Activated gamma-delta T cell (primary cell): ENCODE results near the gene TTLL6.

ENCODE experiments used
- DNase-seq: peaks from one replicate; lab custom pipeline; 2025; lab: John Stamatoyannopoulos, UW

The TTLL6 gene

DNA sequence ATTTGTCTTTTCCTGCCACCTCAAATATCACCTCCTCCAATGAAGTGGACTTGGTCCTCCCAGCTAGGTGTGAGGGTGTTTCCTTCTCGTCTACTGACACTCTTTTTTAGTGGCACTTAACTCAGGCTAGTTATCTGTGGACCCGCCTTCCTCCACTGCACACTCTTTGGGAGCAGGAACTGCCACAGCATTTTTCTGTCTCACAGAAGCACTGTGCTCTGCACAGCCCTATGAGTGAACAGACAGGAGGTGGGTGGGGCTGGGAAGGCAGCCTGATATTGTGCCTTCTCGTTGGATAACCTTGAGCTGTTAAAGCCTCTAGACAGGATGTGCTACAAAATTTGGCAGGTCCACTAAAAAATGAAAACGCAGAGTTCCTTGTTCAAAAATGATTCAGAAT is 56.6 kb downstream of the TTLL6 start:
- no peak for DNase-seq

DNA sequence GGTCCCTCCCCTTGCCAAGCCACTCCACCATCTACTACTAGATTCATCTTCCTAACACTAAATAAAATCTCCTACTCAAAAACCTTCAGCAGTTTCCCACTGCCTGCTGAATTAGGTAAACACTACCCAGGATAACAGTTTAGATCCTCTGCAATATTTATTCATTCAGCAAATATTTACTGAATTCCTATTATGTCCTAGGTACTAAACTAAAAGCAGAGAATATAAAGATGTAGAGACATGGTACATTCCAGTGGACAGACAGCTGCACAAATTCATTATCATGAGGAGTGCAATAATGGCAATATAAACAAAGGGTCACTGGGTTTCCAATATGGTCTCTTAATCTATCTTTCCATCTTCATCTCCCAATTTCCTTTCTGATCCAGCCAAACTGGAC is 57.7 kb downstream of the TTLL6 start:
- no peak for DNase-seq

DNA sequence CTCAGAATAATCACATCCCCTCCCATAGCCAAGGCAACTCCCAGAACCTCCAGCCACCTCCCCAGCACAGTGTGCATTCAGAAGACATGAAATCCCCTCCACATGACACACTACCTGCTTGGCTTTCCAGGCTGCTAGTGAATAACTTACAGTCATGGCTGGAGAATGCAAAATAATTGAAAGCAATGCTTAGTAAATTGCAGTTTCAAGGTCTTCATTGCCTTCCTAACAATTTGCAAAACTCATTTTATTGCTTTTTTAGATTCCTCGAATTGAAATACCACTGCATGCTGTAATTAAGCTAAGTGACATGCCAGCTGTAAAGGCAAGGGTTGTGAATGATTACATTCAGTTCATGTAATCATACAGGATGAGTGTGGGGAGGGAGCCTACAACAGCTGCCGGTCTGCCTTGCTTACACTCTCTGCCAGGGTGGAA is 59.5 kb downstream of the TTLL6 start:
- DNase-seq: no peak

DNA sequence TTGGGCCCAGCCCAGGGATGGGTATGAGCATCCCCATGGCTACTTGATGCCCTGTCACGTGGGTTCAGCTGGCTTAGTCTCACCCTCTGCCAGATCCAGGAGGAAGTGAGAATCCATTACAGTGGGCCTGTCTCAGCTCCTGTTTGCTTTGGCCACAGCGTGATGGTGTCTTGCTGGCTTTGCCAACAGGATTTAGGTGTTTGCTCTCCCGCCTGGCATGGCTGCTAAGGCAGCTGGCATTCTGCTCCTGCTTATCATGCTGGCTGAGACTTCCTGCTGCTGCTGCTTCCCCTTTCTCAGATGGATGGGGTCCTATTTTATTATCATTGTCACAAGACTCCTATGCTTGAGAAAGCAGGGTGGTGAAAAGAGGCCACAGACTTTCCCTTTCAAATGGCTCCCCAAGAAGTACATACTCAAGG is 60.2 kb downstream of the TTLL6 start:
- DNase-seq: no peak

DNA sequence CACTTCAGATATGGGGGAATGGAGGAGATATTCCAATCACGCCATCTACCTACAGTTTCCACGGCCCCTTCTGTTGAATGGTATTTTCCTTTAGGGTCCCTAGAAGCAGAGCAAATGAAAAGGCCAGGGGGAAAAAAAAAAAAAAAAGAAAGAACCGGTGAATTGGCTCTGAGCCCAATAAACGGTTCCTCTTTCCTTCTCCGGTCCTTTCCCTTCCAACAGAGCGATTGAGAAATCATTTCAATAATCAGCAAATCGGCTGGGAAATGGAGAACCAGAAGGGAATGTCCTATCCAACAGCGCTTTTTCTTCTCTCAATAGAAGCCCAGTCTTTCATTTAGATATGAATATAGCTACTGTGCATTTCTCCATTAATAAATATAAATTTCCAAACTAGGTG is 61.7 kb downstream of the TTLL6 start:
- DNase-seq: no peak

DNA sequence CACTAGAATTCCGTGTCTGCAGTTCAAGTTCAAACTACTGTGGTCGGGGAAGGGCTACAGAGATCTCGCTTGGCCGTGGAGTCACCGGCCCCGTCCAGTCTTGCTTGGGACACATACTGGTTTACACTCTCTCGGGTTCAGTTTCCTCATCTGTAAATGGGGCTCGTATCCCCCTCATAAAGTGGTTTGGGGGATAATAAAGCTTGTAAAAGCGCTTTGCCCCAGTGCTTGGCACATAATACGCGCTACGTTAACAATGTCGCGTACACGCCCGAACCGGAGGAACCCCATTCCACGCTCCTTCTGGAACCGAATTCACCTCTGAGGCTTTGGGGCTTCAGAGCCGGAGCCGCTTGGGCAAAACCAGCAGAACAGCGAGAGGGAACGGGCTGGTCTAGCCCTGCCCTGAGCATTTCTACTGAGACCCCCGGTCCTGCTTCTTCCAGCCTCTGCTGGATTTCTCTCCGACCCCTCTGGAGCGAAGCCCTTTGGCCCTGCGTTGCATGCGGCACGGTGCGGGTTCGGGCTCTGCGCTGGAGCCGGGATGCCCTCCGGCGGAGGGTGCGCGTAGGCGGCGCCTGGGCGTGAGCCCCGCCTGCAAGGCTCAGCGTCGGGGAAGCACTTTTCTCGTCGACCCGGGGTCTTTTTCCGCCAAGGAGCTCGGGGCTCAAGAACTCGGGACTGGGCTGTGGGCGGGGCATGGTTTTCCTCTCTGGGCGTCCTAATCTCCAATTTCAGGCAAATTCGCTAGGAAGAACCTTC is 62.3 kb downstream of the TTLL6 start:
- no peak for DNase-seq

DNA sequence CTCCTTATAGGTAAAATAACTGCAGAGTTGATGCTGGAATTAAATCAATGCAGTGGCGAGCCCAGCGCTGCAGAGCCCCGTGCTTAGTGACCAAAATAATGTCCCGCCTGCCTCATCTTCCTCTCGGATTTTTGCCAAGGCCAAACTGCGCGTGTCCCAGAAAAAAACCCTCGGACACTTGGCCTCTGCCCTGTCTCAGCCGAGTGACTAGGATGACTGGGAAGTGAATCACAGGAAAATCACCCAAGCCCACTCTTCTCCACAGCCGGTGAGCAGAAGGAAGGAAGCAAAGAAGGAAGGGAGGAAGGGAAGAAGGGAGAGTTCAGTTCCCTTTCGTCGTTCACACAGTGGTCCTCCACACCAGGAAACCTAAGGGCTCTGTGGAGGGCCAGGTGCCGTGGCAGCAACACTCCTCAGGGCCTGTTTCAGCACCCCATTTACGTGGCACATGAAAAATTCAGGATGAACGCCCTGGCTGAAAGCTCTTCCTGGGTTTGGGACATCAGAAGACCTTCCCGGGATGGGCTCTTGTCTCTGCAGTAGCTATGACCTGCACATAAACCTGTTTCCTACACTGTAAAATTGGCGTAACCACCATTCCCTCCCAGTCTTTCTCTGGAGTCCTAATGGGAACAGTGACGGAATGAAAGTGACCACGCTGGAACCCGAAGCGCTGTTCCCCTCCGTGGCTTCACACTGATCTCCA is 63.1 kb downstream of the TTLL6 start:
- no peak for DNase-seq

DNA sequence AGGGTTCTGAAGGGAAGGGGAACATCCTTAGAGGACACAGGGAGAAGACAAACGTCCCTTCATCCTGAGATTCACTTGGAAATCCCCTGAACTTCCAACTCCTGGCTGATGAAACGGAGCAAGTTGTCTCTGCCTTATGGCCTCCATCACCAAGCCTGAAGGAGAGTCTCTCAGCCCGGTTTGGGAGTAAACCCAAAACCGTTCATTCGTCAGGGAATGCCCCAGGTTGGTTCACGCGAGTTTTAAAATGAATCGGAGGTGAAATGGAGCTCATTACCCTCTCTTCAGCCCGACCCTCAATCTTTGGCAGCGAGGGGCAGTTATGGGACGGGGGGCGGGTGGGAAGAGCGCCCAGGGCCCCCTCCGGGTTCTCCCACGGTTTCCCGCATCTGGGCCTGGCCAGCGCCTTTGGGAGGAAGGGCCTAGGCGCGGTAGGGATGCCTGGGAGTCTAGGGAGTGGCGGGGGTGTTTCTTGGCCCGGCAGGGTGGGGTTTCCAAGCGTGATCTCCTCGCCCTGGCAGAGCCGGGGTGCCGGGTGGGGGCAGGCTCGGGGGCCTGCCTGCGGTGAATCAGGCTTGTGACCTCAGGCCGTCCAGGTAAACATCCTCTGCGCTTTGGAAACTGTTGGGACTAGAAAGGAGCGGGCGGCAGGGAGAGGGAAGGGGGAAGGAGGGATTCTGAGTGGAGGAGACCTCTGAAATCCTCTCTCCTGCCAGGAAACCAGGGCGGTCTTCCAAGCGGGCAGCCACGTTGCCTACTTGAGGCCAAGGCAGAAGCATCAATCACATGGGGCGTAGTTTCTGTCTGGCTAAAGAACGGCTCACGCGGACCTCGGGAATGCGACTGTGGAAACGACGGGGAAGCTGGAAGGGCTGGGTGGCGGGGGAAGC is 64.4 kb downstream of the TTLL6 start:
- DNase-seq: no peak

DNA sequence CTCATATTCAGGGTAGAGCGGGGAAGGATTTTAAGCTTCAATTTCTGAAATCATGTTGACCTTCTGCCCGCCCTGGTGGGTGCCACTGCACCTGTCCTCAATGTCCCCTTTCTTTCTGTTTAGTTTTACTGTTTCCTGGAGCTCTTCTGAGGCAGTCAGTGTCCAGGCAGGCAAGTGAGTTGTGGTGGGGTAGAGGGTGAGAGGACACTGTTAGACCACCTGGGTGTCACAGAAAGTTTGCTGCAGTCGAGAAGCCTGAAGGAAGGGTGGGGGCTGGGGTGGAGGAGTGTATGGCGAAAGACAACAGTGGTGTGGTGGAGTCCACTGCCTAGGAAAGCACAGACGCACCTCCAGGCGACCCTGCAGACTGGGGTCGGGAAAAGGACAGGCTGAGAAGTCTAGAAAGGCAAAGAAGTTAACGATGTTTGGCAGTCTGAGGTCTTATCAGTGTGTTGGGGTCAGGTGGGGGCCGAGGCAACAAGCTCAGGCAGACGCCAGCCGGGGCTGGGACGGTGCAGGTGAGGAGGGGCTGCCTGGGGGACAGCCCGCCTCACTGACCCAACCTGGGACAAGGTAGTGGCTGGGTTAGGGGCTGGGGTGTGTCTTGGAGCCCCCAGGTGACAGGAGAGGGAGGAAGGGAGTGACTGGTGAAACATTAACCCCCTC is 65.2 kb downstream of the TTLL6 start:
- DNase-seq: no peak

DNA sequence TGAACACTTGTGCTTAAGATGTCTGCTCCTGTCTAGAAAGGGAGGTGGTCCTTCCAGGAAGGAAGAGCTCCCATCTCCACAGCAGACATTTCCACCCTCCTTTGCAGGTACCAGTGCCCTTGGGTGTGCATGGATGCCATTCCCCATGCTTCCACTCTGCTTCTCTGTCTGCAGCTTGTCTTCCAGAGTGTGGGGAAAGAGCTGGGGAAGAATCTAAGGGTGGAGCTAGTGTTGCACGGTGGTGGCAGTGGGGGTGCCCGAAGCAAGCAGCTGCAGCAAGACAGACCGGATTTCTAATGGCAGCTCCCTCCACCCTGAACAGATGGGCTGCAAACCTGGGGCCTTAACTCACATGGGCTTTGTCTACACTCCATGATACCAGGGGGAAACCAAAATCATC is 65.9 kb downstream of the TTLL6 start:
- DNase-seq: no peak

DNA sequence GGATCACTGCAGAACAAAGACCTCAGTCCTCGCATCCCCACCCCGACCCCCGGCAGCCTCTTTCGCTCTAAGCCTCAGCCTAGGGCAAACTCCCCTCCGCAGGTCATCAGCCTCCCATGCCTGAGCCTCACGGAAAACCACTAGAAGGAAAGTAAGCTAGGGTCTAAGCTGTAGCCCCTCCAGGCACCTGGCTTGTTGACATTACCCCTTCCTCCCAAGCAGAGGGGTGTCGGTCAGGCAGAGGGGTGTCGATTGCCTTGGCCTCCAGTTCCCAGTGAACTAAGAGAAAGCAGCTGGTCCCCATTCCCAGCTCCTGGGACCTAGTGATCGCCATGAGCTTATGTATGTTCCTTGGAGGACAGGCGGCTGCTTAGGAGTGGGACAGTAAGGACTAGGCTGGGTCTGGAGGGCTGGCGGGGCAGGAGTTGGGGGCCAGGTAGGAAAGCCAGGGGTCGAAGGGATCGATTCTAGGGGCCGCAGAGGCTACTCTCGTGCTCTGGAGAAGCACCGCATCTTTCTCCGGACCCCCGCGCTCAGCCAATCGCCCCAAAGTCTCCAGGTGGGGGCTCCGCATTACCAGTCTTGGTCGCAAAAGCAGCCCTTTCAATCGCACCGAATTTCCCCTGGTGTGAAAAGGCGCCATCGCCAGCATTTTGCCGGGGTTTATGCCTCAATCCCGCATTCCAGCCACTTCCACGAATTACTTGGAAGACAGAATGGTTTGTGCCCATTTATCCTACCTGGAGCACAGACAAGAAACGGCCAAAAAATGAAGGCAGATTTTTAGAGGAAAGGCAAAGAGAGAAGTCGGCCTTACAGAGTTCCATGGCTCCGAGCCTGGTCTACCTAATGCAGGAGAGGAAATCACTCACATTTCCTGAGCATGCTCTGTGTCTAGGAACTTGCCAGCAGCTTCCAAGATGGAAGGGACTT is 67.1 kb downstream of the TTLL6 start:
- no peak for DNase-seq

DNA sequence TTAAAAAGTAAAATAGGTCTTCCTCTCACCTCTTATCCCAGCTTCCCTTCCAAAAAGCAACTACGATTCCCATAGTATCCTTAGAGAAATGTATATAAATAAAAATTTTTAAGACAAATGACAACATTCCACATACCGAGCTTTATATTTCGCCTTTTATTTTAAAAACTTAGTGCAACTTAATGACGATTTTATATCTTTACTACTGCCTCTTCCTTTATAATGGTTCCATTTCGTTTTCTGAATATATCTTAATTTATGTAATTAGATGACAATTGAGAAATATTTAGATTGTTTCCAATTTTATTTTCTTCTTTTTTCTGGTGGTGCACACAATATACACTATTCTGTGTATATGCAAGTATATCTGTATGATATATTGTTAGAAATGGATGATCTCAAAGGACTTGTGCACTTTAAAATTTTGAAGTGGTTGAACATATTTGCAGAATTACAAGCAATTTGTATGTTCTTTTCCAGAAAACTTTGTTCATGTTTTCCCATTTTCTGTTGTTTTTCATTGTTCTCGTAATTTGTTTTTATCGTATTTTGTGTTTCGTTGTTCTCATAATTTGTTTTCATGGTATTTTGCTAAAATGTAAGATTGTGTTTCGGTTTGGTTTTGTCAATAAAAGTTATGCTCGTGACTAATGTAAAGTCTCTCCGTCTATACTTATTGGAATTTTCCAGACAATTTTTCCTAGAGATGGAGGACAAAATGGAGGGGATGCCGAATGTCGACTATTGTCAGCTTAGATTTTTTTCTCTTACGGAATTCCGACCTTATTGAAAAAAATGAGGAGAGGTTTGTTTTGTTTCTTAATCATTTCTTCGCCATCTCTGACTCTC is 68.1 kb downstream of the TTLL6 start:
- no peak for DNase-seq

DNA sequence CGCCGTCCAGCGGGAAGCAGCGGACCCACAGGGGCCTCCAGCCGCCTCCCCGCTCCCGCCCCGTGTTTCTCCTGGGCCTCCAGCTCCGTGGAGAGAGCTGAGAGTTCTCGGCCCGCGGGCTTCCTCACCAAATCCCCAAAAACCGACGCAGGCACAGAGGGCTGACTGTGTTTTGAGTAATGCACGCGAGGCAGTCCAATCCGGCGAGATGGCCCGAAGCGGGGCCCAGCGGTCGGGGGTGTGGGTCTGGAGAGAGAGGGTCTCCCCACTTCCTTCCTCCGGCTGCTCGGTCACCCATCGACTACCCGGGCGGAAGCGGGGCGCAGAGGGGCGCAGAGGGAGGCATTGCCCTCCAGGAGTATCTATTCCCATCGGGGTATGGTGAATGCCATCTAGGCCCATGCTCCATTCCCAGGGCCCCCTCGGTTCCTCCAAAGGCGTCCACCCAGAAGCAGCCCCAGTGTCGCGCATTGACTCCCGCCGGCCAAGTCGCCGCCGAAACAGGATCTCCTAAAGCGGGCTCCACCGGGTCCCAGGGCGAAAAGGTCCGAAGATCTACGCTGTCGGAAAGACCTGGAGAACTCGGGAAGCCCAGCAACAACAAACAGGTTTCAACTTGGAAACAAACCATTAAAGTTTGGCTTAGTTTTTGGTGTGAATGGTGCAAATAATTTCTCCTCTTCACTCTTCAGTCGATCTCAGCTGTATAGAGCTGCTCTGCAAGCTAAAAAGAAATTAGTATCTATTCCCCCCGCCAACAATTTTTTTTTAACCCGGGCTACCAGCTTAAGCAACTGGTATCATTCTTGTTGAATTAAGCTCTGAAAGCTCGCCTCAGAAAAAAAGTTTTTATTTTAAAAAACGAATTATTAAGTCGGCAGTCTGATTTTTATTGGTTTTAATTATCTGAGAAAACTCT is 69.3 kb downstream of the TTLL6 start:
- DNase-seq: no peak

DNA sequence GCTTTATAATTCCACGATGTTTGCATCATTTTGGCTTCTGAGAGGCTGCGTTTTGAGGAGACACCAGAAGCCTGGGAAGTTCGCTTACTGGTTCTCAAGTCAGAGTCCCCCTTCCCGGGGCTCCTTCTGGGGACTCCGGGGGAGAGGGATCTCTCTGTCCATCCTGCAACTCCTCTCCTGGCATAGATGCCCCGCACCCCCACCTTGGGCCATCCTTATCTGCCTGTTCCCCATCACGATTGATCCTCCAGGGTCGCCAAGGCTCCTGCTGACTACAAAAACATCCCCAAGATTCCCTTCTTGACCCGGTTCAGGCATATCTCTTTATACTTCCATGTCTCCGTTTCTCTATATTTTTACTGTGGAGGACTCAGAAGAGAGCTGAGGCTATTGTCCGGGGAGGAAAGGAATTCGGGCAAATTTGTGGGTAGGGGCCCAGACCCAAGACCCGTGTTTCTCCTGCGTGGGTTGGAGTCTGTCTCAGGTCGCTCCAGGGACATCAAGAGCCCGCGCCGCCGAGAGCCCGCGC is 70.0 kb downstream of the TTLL6 start:
- no peak for DNase-seq

DNA sequence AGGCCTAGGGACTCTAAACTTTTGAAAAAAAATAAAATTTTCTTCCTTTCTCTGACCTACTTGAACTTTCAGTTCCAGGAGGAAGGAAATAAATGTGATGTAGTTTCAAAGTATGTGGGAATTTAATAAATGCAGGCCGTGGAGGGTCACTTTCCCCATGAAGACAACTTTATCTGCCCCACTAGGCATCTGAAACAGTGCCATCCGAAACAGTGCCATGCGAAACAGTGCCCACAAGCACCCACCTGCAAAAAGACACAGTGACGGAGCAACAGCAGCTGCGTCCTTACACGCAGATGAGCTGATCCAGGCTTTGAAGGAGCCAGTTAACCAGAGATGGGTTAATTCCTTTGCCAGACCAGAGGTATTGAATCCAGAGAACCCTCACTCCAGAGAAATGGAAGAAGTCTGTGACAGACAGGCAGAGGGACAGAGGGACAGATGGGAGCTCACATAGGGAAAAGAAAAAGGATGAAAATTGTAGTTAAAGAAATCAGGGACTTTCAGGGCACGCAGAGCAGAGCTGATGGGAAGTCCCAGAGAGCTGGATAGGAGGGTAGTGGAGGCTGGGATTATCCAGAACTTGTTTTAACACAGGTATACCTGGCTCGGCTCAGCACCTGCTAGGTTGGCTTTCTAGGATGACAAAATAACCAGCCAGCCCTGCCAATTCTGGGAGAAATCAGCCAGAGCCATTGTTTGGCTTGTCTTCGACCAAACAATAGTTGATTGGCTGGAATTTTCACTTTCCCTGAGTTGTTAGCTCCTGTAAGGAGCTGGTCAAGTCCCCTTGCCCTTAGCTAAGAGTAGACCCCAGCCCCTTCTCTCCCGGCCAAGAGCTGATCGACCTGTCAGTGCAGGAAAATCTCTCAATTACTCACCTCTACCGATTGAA is 71.4 kb downstream of the TTLL6 start:
- DNase-seq: no peak

DNA sequence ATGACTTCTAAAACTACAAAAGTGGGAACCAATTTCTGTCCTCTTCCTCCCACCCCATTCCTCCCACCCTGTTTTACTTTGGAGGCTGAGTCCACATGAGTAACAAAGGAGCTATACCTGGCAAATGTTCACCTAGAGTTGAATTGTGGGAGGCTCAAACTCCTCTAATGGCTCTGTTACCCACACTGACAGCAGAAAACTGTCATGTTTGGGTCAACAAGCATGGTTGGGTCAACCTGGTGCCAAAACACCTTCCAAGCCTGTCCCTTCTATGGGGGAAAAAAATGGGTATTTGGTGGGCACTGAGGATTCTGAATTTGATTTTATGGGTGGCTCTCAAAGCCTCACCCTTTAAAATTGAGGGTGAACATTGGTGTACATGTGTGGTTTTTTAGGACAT is 76.5 kb downstream of the TTLL6 start:
- DNase-seq: no peak

DNA sequence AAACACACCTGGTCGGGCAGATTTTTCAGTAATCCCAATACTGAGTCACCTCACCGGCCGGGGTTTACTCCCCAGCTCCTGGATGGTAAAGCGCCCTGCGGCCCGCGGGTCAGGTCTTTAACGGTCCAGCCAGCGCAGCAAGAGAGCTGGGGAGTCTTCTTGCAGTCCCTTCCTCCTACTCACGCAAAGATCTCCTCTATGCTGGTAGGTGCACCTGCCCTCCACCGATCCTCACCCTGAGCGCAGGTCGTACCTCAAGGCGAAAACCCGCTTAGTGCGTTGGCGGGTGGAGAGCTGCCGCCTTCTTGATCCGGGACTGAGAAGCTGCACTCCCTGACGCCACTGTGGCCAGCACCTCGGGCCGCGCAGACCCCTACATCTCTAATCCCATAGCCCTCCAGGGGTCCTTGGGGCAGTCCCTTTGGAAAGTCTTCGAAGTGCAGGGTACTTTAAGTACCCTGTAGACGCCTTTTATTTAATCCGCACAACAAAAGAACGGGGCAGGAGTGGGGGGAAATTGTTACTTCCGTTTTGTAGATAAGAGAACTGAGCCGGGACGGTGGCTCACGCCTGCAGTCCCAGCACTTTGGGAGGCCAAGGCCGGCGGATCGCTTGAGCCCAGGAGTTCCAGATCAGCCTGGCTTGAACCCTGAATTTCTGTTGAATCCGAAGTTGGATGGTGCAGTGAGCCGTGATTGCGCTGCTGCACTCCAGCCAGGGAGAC is 78.1 kb downstream of the TTLL6 start:
- DNase-seq: no peak
